Measurements from ENCODE around the gene C9orf78.

GRCh38 chr9:129873563-129874190, 38.6 kb upstream of the C9orf78 start:
- TF ChIP-seq CTCF (IDR thresholded peaks at IDR 0.05), result no peak
- TF ChIP-seq POLR2A (IDR thresholded peaks at IDR 0.05), result no peak

All from esophagus squamous epithelium (tissue), 4 donors.